ENCODE measurements around the gene DTNA.

DNA sequence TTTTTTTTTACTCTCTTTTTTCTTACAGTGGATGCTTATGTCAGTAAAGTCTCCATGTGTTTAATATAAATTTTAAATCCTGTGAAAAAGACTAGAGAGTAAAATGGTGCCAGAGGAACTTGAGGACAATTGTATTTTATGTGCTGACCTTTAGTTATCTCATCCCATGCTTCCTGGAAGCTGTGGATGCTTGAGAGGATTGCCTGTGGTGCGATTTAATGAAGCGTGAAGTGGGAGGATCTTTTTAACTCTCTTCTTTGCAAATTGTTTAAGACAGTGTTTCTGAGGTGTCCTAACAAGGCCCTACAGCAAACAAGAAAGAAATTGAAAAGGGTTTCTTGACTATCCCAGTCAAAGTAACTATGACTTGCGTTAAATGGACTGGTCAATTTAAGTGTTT, 84.2 kb downstream of the DTNA start:
- no peak for TF ChIP-seq POLR2A (IDR thresholded peaks at IDR 0.05; ENCODE audit: control extremely low read depth in 1 of 2, low read depth in 2 of 2, low read length in 2 of 2)
- TF ChIP-seq, protein P1, sequence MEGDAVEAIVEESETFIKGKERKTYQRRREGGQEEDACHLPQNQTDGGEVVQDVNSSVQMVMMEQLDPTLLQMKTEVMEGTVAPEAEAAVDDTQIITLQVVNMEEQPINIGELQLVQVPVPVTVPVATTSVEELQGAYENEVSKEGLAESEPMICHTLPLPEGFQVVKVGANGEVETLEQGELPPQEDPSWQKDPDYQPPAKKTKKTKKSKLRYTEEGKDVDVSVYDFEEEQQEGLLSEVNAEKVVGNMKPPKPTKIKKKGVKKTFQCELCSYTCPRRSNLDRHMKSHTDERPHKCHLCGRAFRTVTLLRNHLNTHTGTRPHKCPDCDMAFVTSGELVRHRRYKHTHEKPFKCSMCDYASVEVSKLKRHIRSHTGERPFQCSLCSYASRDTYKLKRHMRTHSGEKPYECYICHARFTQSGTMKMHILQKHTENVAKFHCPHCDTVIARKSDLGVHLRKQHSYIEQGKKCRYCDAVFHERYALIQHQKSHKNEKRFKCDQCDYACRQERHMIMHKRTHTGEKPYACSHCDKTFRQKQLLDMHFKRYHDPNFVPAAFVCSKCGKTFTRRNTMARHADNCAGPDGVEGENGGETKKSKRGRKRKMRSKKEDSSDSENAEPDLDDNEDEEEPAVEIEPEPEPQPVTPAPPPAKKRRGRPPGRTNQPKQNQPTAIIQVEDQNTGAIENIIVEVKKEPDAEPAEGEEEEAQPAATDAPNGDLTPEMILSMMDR (IDR thresholded peaks at IDR 0.05; ENCODE audit: control extremely low read depth in 1 of 3, insufficient read depth in 1 of 3, low read depth in 1 of 3, low read length in 3 of 3) = no peak
- TF ChIP-seq EZH2 (IDR thresholded peaks at IDR 0.05; ENCODE audit: low read depth, low read length, severe bottlenecking) = no peak
- TF ChIP-seq, protein P2, sequence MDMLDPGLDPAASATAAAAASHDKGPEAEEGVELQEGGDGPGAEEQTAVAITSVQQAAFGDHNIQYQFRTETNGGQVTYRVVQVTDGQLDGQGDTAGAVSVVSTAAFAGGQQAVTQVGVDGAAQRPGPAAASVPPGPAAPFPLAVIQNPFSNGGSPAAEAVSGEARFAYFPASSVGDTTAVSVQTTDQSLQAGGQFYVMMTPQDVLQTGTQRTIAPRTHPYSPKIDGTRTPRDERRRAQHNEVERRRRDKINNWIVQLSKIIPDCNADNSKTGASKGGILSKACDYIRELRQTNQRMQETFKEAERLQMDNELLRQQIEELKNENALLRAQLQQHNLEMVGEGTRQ (IDR thresholded peaks at IDR 0.05; ENCODE audit: low read length) = no peak
- no peak for TF ChIP-seq GABPA (IDR thresholded peaks at IDR 0.05; ENCODE audit: borderline replicate concordance, insufficient read depth, low read length)
- no peak for TF ChIP-seq BRCA1 (IDR thresholded peaks at IDR 0.05; ENCODE audit: low read depth, low read length)
- TF ChIP-seq EP300 (IDR thresholded peaks at IDR 0.05; ENCODE audit: borderline replicate concordance in 1 of 2, low read depth in 2 of 2, low read length in 2 of 2) = no peak
- TF ChIP-seq EGR1 (IDR thresholded peaks at IDR 0.05; ENCODE audit: borderline replicate concordance, low read depth, low read length) = no peak
- no peak for TF ChIP-seq CREB1 (IDR thresholded peaks at IDR 0.05)
- no peak for TF ChIP-seq KDM1A (IDR thresholded peaks at IDR 0.05; ENCODE audit: borderline replicate concordance, low read length)
- no peak for TF ChIP-seq ZNF274 (IDR thresholded peaks at IDR 0.05; ENCODE audit: borderline replicate concordance, extremely low read depth, low read length)
